Activated B cell treated with CpG ODN at 0.5 μM for 24 hours (primary cell): ENCODE measurements around the gene ISL2. TPM values are rescaled to one million over a fixed set of nuclear protein-coding genes. Genes with fewer than 3 reads are reported as not detected.

Source experiments
- ATAC-seq: fragments of 200-7000 bp; cut with Tn5 transposase; one replicate; pipeline ENCODE4 v1.10.0; 2021; ENCODE audit warnings: low read depth, mild to moderate bottlenecking, moderate library complexity
- CTCF ChIA-PET: fragments of 350-600 bp; sonication (Branson Sonifier 250); formaldehyde crosslinking; loops from one replicate; lab custom pipeline; 2021; ENCODE audit warnings: antibody characterized with exemption; lab: Charles Lee
- POLR2A ChIA-PET: fragments of 350-600 bp; sonication (Branson Sonifier 250); formaldehyde crosslinking; loops from one replicate; lab custom pipeline; 2021; ENCODE audit warnings: antibody characterized with exemption; lab: Charles Lee
- DNase-seq: peaks from one replicate; pipeline ENCODE4 v3.0.0; 2022
- H3K27ac Mint-ChIP-seq: one replicate; pipeline ENCODE4 v1.8.0; 2020; ENCODE audit warnings: mixed read lengths
- H3K27me3 Mint-ChIP-seq: one replicate; pipeline ENCODE4 v1.8.0; 2021; ENCODE audit warnings: mixed read lengths
- H3K36me3 Mint-ChIP-seq: one replicate; pipeline ENCODE4 v1.8.0; 2021; ENCODE audit warnings: low read depth, mixed read lengths
- H3K4me1 Mint-ChIP-seq: one replicate; pipeline ENCODE4 v1.8.0; 2021; ENCODE audit warnings: mixed read lengths
- H3K4me3 Mint-ChIP-seq: one replicate; pipeline ENCODE4 v1.8.0; 2020; ENCODE audit warnings: mild to moderate bottlenecking, mixed read lengths
- H3K9me3 Mint-ChIP-seq: one replicate; pipeline ENCODE4 v1.8.0; 2020; ENCODE audit warnings: mixed read lengths
- CTCF ChIP-seq: fragments of 200-600 bp; IDR thresholded peaks from one replicate; pipeline ENCODE4 v1.8.0; 2022; ENCODE audit warnings: antibody characterized with exemption, mild to moderate bottlenecking
- intact Hi-C: fragments of 100-400 bp; cut with micrococcal nuclease; formaldehyde crosslinking; loops from one replicate; pipeline ENCODE4 v1.15.1; 2024
- total RNA-seq: library from RNA; stranded (reverse); gene quantifications from 2 replicates; pipeline ENCODE4 v1.2.3, GENCODE V29; 2022

Gene ISL2
- total RNA-seq, 1 donor from 2014 or later = 0.35 TPM

- POLR2A ChIA-PET = no interaction called here
- intact Hi-C loops = no loop called here
- Mint-ChIP-seq H3K4me1 (no peaks in the 10 kb centered on the region), H3K27ac (no peak overlapping the region), H3K4me3 (no peak overlapping the region), H3K27me3 (no peaks in the 10 kb centered on the region), H3K36me3 (peaks cover 44% of the 10 kb centered on the region), H3K9me3 (no peaks in the 10 kb centered on the region)
- CTCF ChIA-PET = no interaction called here
- DNase-seq (no peak), ATAC-seq (no peak)
- TF ChIP-seq CTCF = no peak
These were observed 40.6 kb downstream of the ISL2 start for GRCh38 chr15:76377217-76377616.

- no peaks in the 10 kb centered on the region for H3K4me1 Mint-ChIP-seq
- no peak for DNase-seq
- no peaks in the 10 kb centered on the region for H3K9me3 Mint-ChIP-seq
- no peak overlapping the region for H3K27ac Mint-ChIP-seq
- no peak for TF ChIP-seq CTCF
- ATAC-seq = no peak
- no peak overlapping the region for H3K4me3 Mint-ChIP-seq
- ChIA-PET CTCF (no interaction called here), POLR2A (no interaction called here)
- peaks cover 41% of the 10 kb centered on the region for H3K36me3 Mint-ChIP-seq
- intact Hi-C loops = no loop called here
- H3K27me3 Mint-ChIP-seq = no peaks in the 10 kb centered on the region
These were observed 41.2 kb downstream of the ISL2 start for GRCh38 chr15:76377751-76378150.

GRCh38 chr15:76378691-76379090, 42.1 kb downstream of the ISL2 start:
- intact Hi-C loops = no loop called here
- no peak overlapping the region for H3K4me3 Mint-ChIP-seq
- ATAC-seq = no peak
- H3K36me3 Mint-ChIP-seq = peaks cover 36% of the 10 kb centered on the region
- no peaks in the 10 kb centered on the region for H3K4me1 Mint-ChIP-seq
- DNase-seq = no peak
- ChIA-PET POLR2A (no interaction called here), CTCF (no interaction called here)
- H3K27ac Mint-ChIP-seq = no peak overlapping the region
- TF ChIP-seq CTCF = no peak
- H3K27me3 Mint-ChIP-seq = no peaks in the 10 kb centered on the region
- no peaks in the 10 kb centered on the region for H3K9me3 Mint-ChIP-seq

GRCh38 chr15:76380249-76380648, 43.7 kb downstream of the ISL2 start:
- CTCF ChIA-PET = no interaction called here
- H3K4me3 Mint-ChIP-seq = no peak overlapping the region
- no peak for ATAC-seq

GRCh38 chr15:76381366-76381765, 44.8 kb downstream of the ISL2 start:
- Mint-ChIP-seq H3K36me3 (peaks cover 25% of the 10 kb centered on the region), H3K27ac (no peak overlapping the region), H3K27me3 (no peaks in the 10 kb centered on the region), H3K4me1 (no peaks in the 10 kb centered on the region), H3K4me3 (no peak overlapping the region), H3K9me3 (no peaks in the 10 kb centered on the region)
- ATAC-seq = no peak
- TF ChIP-seq CTCF = no peak
- no peak for DNase-seq
- intact Hi-C loops = no loop called here
- ChIA-PET POLR2A (no interaction called here), CTCF (no interaction called here)

More at GRCh38 chr15:76380249-76380648, 43.7 kb downstream of the ISL2 start:
- H3K36me3 Mint-ChIP-seq = peaks cover 28% of the 10 kb centered on the region
- POLR2A ChIA-PET = no interaction called here
- no peak overlapping the region for H3K27ac Mint-ChIP-seq
- H3K4me1 Mint-ChIP-seq = no peaks in the 10 kb centered on the region
- no peaks in the 10 kb centered on the region for H3K9me3 Mint-ChIP-seq
- DNase-seq = no peak
- no peak for TF ChIP-seq CTCF
- no peaks in the 10 kb centered on the region for H3K27me3 Mint-ChIP-seq
- intact Hi-C loops = no loop called here
